ENCODE results near the gene HRAS.

HRAS gene

DNA sequence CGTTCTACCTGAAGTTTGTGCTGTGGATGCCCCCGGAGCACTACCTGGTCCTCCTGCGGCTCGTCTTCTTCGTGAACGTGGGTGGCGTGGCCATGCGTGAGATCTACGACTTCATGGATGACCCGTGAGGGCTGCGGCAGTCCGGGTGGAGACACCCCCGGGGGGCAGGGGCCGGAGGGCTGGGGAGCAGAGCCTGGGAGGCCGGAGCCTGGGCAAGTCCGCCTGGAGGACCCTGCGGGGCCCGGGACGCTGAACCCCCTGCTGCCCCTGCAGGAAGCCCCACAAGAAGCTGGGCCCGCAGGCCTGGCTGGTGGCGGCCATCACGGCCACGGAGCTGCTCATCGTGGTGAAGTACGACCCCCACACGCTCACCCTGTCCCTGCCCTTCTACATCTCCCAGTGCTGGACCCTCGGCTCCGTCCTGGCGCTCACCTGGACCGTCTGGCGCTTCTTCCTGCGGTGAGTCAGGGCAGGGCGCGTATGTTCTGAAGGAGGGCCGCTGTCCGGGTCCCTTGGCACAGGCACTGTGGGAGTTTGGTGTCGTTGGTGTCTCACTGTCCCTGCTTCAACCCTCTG lies 45.7 kb downstream of the HRAS start:
- Histone ChIP-seq H3K36me3 (replicated peaks) (peaks cover 37% of the 10 kb centered on the region), H3K27me3 (replicated peaks) (no peaks in the 10 kb centered on the region), H3K4me3 (ENCODE audit: low read depth, low read length) (no peak overlapping the region), H3K27ac (no peak overlapping the region)
- TF ChIP-seq, protein P1, sequence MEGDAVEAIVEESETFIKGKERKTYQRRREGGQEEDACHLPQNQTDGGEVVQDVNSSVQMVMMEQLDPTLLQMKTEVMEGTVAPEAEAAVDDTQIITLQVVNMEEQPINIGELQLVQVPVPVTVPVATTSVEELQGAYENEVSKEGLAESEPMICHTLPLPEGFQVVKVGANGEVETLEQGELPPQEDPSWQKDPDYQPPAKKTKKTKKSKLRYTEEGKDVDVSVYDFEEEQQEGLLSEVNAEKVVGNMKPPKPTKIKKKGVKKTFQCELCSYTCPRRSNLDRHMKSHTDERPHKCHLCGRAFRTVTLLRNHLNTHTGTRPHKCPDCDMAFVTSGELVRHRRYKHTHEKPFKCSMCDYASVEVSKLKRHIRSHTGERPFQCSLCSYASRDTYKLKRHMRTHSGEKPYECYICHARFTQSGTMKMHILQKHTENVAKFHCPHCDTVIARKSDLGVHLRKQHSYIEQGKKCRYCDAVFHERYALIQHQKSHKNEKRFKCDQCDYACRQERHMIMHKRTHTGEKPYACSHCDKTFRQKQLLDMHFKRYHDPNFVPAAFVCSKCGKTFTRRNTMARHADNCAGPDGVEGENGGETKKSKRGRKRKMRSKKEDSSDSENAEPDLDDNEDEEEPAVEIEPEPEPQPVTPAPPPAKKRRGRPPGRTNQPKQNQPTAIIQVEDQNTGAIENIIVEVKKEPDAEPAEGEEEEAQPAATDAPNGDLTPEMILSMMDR (IDR thresholded peaks at IDR 0.05; ENCODE audit: low read depth, low read length, missing control alignments), result no peak
- in situ Hi-C loops (cut with HindIII; ENCODE audit: low pct_ligation_motif_present, low sequenced_read_pairs), result no loop called here
- no peak for DNase-seq

DNA sequence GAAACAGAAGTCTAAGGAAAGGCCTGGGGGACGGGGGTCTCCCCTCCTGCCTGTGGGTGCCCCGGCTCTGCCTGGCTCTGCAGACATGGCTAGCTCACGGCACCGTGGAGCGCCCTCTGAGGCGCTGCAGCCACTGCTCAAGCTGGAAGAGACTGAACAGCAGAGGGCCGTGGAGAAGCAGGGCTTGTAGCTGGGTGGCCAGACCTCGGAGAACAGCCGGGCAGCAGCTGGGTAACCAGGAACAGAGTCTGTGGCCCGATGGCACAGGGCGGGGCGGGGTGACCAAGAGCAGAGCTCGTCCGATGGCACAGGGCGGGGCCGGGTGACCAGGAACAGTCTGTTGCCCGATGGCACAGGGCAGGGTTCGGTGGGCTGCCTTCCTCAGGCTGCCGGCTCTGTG lies 46.4 kb downstream of the HRAS start:
- no peak overlapping the region for H3K4me3 ChIP-seq (ENCODE audit: low read depth, low read length)
- in situ Hi-C loops (cut with HindIII; ENCODE audit: low pct_ligation_motif_present, low sequenced_read_pairs), result no loop called here
- TF ChIP-seq, protein P1 (IDR thresholded peaks at IDR 0.05; ENCODE audit: low read depth, low read length, missing control alignments), result no peak

DNA sequence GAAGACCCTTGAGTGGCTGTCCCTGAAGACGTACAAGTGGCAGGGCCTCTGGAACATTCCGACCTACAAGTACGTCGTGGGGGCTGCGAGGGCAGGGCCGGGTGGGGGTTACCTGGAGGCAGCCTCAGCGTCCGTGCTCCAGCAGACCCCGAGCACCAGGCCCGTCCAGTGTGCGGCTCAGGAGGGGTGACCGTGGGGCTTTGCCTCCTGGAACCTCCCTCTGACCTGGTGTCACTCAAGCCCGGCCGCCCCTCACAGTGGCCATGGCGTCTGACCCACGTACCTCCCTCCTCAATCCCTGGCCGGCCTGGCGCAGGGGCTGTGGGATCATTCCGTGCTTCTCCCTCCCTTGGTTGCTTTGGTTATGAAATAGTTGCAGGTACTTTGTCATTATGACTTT lies 46.8 kb downstream of the HRAS start:
- in situ Hi-C loops (cut with HindIII; ENCODE audit: low pct_ligation_motif_present, low sequenced_read_pairs), result no loop called here
- no peaks in the 10 kb centered on the region for H3K27me3 ChIP-seq (replicated peaks)
- TF ChIP-seq, protein P1 (IDR thresholded peaks at IDR 0.05; ENCODE audit: low read depth, low read length, missing control alignments), result no peak
- peaks cover 28% of the 10 kb centered on the region for H3K36me3 ChIP-seq (replicated peaks)
- no peak overlapping the region for H3K4me3 ChIP-seq (ENCODE audit: low read depth, low read length)
- no peak for DNase-seq
- H3K27ac ChIP-seq, result no peak overlapping the region

More for the DNA sequence above, 46.4 kb downstream of the HRAS start:
- Histone ChIP-seq H3K27ac (no peak overlapping the region), H3K36me3 (replicated peaks) (peaks cover 32% of the 10 kb centered on the region), H3K27me3 (replicated peaks) (no peaks in the 10 kb centered on the region)
- no peak for DNase-seq

DNA sequence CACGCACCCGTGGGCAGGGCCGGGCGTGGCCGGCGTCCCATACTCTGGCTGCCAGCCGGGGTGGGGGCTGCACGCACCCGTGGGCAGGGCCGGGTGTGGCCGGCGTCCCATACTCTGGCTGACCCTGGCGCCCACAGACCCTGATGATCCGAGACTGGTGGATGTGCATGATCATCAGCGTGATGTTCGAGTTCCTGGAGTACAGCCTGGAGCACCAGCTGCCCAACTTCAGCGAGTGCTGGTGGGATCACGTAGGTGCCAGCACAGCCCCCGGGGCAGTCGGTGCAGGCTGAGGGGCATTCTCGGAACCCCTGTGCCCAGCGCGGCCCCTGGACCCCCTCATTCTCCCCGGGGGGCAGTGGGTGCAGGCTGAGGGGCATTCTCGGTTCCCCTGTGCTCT lies 47.3 kb downstream of the HRAS start:
- Histone ChIP-seq H3K4me3 (ENCODE audit: low read depth, low read length) (no peak overlapping the region), H3K27ac (no peak overlapping the region), H3K36me3 (replicated peaks) (peaks cover 23% of the 10 kb centered on the region), H3K27me3 (replicated peaks) (no peaks in the 10 kb centered on the region)
- TF ChIP-seq, protein P1 (IDR thresholded peaks at IDR 0.05; ENCODE audit: low read depth, low read length, missing control alignments), result no peak
- in situ Hi-C loops (cut with HindIII; ENCODE audit: low pct_ligation_motif_present, low sequenced_read_pairs), result no loop called here
- DNase-seq, result no peak

DNA sequence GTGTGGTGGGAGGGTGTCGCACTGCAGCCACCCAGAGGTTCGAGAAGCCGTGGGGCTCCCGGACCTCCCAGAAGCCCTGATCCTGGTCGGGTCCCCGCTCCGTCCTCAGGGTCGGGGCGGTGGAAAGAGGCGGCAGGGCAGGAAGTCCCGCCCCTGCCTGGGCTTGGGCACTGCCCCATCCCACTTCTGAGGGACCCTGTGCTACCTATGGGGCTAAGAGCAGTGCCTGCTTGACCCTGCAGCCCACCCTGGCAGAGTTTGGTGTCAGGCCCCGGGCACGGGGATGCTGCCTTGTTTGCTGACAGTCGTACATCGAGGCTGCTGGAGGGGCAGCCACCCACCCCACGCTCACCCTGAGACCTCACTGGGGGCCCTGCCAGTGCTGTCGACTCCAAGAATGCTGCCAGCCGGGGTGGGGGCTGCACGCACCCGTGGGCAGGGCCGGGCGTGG lies 47.8 kb downstream of the HRAS start:
- no peak overlapping the region for H3K27ac ChIP-seq
- no peaks in the 10 kb centered on the region for H3K27me3 ChIP-seq (replicated peaks)
- peaks cover 18% of the 10 kb centered on the region for H3K36me3 ChIP-seq (replicated peaks)
- no peak overlapping the region for H3K4me3 ChIP-seq (ENCODE audit: low read depth, low read length)
- no peak for DNase-seq
- TF ChIP-seq, protein P1 (IDR thresholded peaks at IDR 0.05; ENCODE audit: low read depth, low read length, missing control alignments), result no peak
- in situ Hi-C loops (cut with HindIII; ENCODE audit: low pct_ligation_motif_present, low sequenced_read_pairs), result no loop called here

DNA sequence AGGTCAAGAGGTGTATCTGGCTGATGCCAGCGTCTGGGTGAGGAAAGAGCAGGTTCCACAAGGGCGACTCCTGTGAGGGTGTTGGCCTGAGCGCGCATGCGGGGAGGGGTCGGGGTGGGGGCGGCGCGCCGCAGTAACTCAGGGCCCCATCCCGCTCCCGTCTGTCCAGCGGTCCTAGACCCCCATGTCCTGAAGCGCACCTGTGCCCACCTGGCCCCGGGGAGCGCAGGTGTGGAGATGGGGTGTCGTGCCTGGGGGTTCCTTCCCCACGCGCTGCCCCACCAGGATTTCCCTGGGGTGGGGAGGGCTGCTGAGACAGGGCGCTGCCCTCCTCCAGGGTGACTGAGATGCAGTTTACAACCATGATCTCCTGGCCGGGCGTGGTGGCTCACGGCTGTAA lies 49.2 kb downstream of the HRAS start:
- DNase-seq, result no peak
- H3K27me3 ChIP-seq (replicated peaks), result no peaks in the 10 kb centered on the region
- H3K27ac ChIP-seq, result no peak overlapping the region
- H3K36me3 ChIP-seq (replicated peaks), result peaks cover 18% of the 10 kb centered on the region
- H3K4me3 ChIP-seq (ENCODE audit: low read depth, low read length), result no peak overlapping the region
- TF ChIP-seq, protein P1 (IDR thresholded peaks at IDR 0.05; ENCODE audit: low read depth, low read length, missing control alignments), result no peak
- in situ Hi-C loops (cut with HindIII; ENCODE audit: low pct_ligation_motif_present, low sequenced_read_pairs), result no loop called here

Measured in brain microvascular endothelial cell (primary cell).